HepG2 (cell line): Measurements from ENCODE around the gene SRP68.
"Not testable (repeated sequence)": the region's sequence is repeated elsewhere in the genome, so short reads cannot be mapped to it uniquely, and the experiment has no call there.

Experiments used
- HNRNPH1 ChIP-seq: fragments of 200-400 bp; formaldehyde crosslinking; optimal IDR thresholded peaks from 2 replicates; pipeline ENCODE3; 2017; ENCODE audit warnings: mild to moderate bottlenecking, low read depth, low read length
- MBNL3 ChIP-seq: fragments of 250-450 bp; sonication (Bioruptor Pico); conservative IDR thresholded peaks from 2 replicates; pipeline ENCODE4 v1.8.0; 2022; ENCODE audit warnings: mild to moderate bottlenecking, inconsistent platforms
- MYC ChIP-seq: sonication (generic); formaldehyde crosslinking; IDR thresholded peaks from 2 replicates; pipeline ENCODE4 v1.9.0; 2021; ENCODE audit warnings: missing genetic modification reagents, borderline replicate concordance
- PAWR ChIP-seq: sonication (generic); formaldehyde crosslinking; IDR thresholded peaks from 2 replicates; pipeline ENCODE4 v1.4.0; 2020; ENCODE audit warnings: missing genetic modification reagents, mild to moderate bottlenecking, borderline replicate concordance
- ZNF562 ChIP-seq: sonication (generic); formaldehyde crosslinking; IDR thresholded peaks from 2 replicates; pipeline ENCODE4 v1.8.0; 2022; ENCODE audit warnings: missing genetic modification reagents, borderline replicate concordance
- ZNF670 ChIP-seq: sonication (generic); formaldehyde crosslinking; IDR thresholded peaks from 2 replicates; pipeline ENCODE4 v1.8.0; 2022; ENCODE audit warnings: mild to moderate bottlenecking, missing genetic modification reagents, borderline replicate concordance
- ZZZ3 ChIP-seq: sonication (generic); formaldehyde crosslinking; IDR thresholded peaks from 2 replicates; pipeline ENCODE4 v1.4.0; 2020; ENCODE audit warnings: missing genetic modification reagents, mild to moderate bottlenecking, borderline replicate concordance
- TF ChIP-seq, protein P1 (sequence below): sonication (generic); formaldehyde crosslinking; IDR thresholded peaks from 2 replicates; pipeline ENCODE4 v1.5.0; 2020; ENCODE audit warnings: mild to moderate bottlenecking, missing genetic modification reagents, moderate library complexity
- TF ChIP-seq, protein P2 (sequence below): sonication (generic); formaldehyde crosslinking; IDR thresholded peaks from 2 replicates; pipeline ENCODE4 v1.8.0; 2022; ENCODE audit warnings: low read depth, missing genetic modification reagents

DNA sequence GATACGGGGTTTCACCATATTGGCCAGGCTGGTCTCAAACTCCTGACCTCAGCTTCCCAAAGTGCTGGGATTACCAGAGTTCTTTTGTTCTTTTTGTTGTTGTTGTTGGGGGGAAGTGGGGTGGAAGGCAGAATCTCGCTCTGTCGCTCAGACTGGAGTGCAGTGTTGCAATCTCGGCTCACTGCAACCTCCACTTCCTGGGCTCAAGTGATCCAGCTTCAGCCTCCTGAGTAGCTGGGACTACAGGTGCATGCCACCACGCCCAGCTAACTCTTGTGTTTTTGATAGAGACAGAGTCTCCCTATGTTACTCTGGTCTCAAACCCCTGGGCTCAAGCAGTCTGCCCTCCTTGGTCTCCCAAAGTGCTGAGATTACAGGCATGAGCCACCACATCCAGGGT lies 6.1 kb upstream of the SRP68 start:
- not testable (repeated sequence) for TF ChIP-seq MBNL3; ZNF562 (CRISPR knock-in tag); PAWR; ZZZ3 (CRISPR knock-in tag); MYC (CRISPR knock-in tag); ZNF670 (CRISPR knock-in tag); HNRNPH1
- TF ChIP-seq, protein P1, sequence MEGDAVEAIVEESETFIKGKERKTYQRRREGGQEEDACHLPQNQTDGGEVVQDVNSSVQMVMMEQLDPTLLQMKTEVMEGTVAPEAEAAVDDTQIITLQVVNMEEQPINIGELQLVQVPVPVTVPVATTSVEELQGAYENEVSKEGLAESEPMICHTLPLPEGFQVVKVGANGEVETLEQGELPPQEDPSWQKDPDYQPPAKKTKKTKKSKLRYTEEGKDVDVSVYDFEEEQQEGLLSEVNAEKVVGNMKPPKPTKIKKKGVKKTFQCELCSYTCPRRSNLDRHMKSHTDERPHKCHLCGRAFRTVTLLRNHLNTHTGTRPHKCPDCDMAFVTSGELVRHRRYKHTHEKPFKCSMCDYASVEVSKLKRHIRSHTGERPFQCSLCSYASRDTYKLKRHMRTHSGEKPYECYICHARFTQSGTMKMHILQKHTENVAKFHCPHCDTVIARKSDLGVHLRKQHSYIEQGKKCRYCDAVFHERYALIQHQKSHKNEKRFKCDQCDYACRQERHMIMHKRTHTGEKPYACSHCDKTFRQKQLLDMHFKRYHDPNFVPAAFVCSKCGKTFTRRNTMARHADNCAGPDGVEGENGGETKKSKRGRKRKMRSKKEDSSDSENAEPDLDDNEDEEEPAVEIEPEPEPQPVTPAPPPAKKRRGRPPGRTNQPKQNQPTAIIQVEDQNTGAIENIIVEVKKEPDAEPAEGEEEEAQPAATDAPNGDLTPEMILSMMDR (CRISPR knock-in tag), result not testable (repeated sequence)
- TF ChIP-seq, protein P2, sequence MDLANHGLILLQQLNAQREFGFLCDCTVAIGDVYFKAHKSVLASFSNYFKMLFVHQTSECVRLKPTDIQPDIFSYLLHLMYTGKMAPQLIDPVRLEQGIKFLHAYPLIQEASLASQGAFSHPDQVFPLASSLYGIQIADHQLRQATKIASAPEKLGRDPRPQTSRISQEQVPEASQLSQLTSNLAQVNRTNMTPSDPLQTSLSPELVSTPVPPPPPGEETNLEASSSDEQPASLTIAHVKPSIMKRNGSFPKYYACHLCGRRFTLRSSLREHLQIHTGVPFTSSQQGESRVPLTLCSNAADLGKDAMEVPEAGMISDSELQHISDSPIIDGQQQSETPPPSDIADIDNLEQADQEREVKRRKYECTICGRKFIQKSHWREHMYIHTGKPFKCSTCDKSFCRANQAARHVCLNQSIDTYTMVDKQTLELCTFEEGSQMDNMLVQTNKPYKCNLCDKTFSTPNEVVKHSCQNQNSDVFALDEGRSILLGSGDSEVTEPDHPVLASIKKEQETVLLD, result not testable (repeated sequence)
